Muscle layer of colon (tissue), 2 donors: ENCODE data around the gene ARID5A.

Source experiments
- H3K27ac ChIP-seq: one replicate; pipeline ENCODE4 v1.7.0; 2013; ENCODE audit warnings: low read depth, mild to moderate bottlenecking, low read length, moderate library complexity
- H3K27me3 ChIP-seq, 2 donors: one replicate each; pipeline ENCODE4 v1.7.0; 2013; ENCODE audit warnings: low read length in 2 of 2, mild to moderate bottlenecking in 2 of 2; ENCODE audit not compliant: insufficient read depth in 2 of 2, control insufficient read depth in 1 of 2
- H3K36me3 ChIP-seq: one replicate; pipeline ENCODE4 v1.7.0; 2013; ENCODE audit warnings: mild to moderate bottlenecking, low read length; ENCODE audit not compliant: insufficient read depth
- H3K4me1 ChIP-seq: one replicate; pipeline ENCODE4 v1.7.0; 2013; ENCODE audit warnings: mild to moderate bottlenecking, low read length; ENCODE audit not compliant: insufficient read depth
- H3K4me3 ChIP-seq, 2 donors: one replicate each; pipeline ENCODE4 v1.7.0; 2013; ENCODE audit warnings: low read length in 2 of 2, low read depth in 1 of 2, mild to moderate bottlenecking in 1 of 2, moderate library complexity in 1 of 2
- H3K9ac ChIP-seq: one replicate; pipeline ENCODE4 v1.7.0; 2013; ENCODE audit warnings: low read length
- H3K9me3 ChIP-seq: one replicate; pipeline ENCODE4 v1.7.0; 2013; ENCODE audit warnings: mild to moderate bottlenecking, low read length
- donor health status: abdominal sarcoma.
- donor health status: Adenocarcinoma of cecum.

ARID5A gene

DNA sequence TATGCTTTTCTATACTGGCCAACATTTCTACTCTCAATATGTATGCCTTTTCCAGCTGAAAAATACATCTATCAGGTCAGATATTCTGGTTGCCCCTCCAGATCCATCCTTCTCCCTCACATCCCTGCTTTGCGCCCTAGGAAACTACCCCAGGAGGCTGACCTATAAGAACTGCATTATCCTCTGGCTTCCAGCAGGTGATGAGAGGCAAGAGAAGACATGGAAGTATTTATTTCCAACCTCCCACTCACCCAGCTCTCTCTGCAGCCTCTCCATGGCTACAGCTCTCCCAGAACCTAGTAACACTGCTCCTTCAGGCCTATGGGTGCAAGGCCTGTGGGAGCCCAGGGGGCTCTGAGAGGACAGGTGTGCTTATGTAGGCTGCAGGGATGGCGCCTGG is 42.9 kb downstream of the ARID5A start:
- peaks cover 7% of the 10 kb centered on the region for H3K36me3 ChIP-seq
- H3K27me3 ChIP-seq = no peaks in the 10 kb centered on the region
- no peak overlapping the region for H3K4me3 ChIP-seq
- H3K4me1 ChIP-seq = no peaks in the 10 kb centered on the region
- no peak overlapping the region for H3K9ac ChIP-seq
- no peak overlapping the region for H3K27ac ChIP-seq
- no peaks in the 10 kb centered on the region for H3K9me3 ChIP-seq

GRCh38 chr2:96580771-96581170 is 44.2 kb downstream of the ARID5A start:
- H3K4me1 ChIP-seq = no peaks in the 10 kb centered on the region
- no peaks in the 10 kb centered on the region for H3K27me3 ChIP-seq
- no peak overlapping the region for H3K27ac ChIP-seq
- H3K36me3 ChIP-seq = peaks cover 9% of the 10 kb centered on the region
- H3K4me3 ChIP-seq = no peak overlapping the region
- H3K9me3 ChIP-seq = no peaks in the 10 kb centered on the region
- H3K9ac ChIP-seq = no peak overlapping the region

- Histone ChIP-seq H3K9me3 (no peaks in the 10 kb centered on the region), H3K4me1 (no peaks in the 10 kb centered on the region), H3K27ac (no peak overlapping the region), H3K9ac (no peak overlapping the region), H3K36me3 (peaks cover 9% of the 10 kb centered on the region), H3K4me3 (no peak overlapping the region), H3K27me3 (no peaks in the 10 kb centered on the region)
Observed at GRCh38 chr2:96584017-96584416, 47.5 kb downstream of the ARID5A start.

GRCh38 chr2:96587843-96588242 is 51.3 kb downstream of the ARID5A start:
- Histone ChIP-seq H3K4me1 (no peaks in the 10 kb centered on the region), H3K4me3 (no peak overlapping the region), H3K9ac (no peak overlapping the region), H3K9me3 (no peaks in the 10 kb centered on the region), H3K36me3 (peaks cover 10% of the 10 kb centered on the region), H3K27ac (no peak overlapping the region), H3K27me3 (no peaks in the 10 kb centered on the region)

DNA sequence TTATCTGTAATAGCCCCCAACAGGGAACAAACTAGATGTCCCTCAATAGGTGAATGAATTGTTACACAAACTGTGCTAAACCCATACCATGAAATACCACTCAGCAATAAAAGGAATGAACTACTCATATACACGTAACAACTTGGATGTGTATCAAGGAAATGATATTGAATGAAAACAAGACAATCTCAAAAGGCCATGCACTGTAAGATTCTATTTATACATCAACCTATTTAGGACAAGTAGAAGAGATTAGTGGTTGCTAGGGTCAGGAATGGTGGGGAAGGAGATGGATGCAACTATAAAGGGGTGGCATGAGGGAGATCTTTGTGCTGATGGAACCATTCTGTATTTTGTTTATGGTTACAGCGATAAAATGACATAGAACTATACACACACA is 54.5 kb downstream of the ARID5A start:
- no peaks in the 10 kb centered on the region for H3K27me3 ChIP-seq
- no peak overlapping the region for H3K4me3 ChIP-seq
- peaks cover 30% of the 10 kb centered on the region for H3K36me3 ChIP-seq
- H3K9ac ChIP-seq = no peak overlapping the region
- no peaks in the 10 kb centered on the region for H3K9me3 ChIP-seq
- H3K27ac ChIP-seq = no peak overlapping the region
- H3K4me1 ChIP-seq = no peaks in the 10 kb centered on the region

DNA sequence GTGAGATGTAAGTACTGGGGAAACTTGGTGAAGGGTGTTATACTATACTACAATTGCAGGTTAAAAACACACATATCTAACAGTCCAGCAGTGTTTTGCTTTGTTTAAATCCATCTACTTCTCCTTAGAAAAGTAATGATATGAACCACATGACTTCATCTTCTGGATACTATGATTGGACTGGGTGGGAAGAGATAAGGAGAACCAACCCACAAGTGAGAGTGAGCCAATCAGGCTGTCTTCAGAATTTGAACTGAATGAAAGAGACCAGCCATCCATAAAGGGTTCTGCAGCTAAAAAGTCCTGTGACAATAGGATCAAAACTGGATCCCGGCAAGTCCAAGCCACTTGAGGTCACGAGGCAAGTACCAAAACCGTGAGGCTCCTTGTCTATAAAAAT is 54.9 kb downstream of the ARID5A start:
- Histone ChIP-seq H3K4me3 (no peak overlapping the region), H3K36me3 (peaks cover 35% of the 10 kb centered on the region), H3K4me1 (no peaks in the 10 kb centered on the region), H3K27me3 (no peaks in the 10 kb centered on the region), H3K9me3 (no peaks in the 10 kb centered on the region), H3K27ac (no peak overlapping the region), H3K9ac (no peak overlapping the region)

DNA sequence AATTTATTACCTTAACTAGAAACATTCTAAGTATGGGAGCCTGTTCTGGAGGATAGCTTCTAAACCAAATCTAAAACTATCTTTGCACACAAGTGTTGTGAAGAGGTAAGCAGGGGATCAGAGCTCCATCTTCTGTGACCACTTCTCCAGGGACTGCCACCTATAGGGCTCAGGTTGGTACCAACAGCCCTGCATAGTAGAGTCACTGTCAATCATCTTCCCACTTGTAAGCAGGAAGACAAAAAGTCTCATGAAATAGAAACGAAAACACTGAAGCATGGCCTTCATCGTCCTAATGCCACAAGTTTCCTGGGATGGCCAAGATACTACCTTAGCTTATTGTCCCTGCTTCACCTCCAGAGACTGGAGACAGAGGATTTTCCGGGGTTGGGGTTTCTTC is 57.7 kb downstream of the ARID5A start:
- H3K9ac ChIP-seq = no peak overlapping the region
- no peak overlapping the region for H3K4me3 ChIP-seq
- no peaks in the 10 kb centered on the region for H3K27me3 ChIP-seq
- no peaks in the 10 kb centered on the region for H3K9me3 ChIP-seq
- H3K36me3 ChIP-seq = peaks cover 48% of the 10 kb centered on the region
- no peak overlapping the region for H3K27ac ChIP-seq
- no peaks in the 10 kb centered on the region for H3K4me1 ChIP-seq

DNA sequence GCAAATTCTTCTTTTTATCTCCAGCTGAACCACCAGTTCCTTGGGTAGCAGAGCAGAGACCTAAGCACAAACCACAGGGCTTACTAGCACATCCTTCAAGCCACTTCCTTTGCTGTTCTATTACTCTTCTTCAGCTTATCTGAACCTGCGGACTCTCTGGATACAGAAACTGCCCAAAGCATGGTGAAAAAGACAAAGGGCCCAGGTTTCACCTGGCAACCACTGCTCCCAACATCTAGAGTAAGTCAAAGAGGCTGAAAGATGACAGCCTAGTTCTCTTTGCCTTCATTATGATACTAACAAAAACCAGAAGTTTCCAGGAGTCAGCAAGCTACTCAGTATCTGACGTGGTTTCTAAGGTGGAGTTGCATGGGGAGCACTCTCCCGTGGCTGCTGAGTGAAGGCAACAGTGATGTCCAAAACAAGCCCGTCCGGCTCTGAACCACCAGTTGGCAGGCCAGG is 58.2 kb downstream of the ARID5A start:
- Histone ChIP-seq H3K36me3 (peaks cover 50% of the 10 kb centered on the region), H3K9me3 (no peaks in the 10 kb centered on the region), H3K27ac (no peak overlapping the region), H3K9ac (no peak overlapping the region), H3K4me3 (no peak overlapping the region), H3K27me3 (no peaks in the 10 kb centered on the region), H3K4me1 (no peaks in the 10 kb centered on the region)

- H3K4me3 ChIP-seq = no peak overlapping the region
- no peaks in the 10 kb centered on the region for H3K9me3 ChIP-seq
- H3K9ac ChIP-seq = no peak overlapping the region
- no peak overlapping the region for H3K27ac ChIP-seq
- peaks cover 65% of the 10 kb centered on the region for H3K36me3 ChIP-seq
- H3K4me1 ChIP-seq = no peaks in the 10 kb centered on the region
- no peaks in the 10 kb centered on the region for H3K27me3 ChIP-seq
Observed at GRCh38 chr2:96596596-96596995, 60.0 kb downstream of the ARID5A start.

DNA sequence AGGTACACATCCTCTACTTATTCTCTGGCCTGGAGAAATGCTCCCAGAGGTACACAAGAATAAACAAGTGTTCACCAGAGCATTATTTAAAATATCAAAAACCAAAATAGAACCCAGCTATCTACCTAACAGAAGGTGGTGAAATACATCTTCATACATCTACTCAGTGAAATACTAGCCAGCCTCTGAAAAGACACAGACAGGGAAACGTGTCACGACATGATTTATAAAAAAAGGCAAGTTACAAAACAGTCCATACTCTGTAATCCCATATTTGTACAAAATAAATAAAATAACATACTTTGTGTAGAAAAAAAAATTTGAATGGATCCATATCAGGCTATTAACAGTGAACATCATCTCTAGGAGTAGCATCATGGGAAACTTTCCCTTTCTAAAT is 63.4 kb downstream of the ARID5A start:
- peaks cover 74% of the 10 kb centered on the region for H3K36me3 ChIP-seq
- no peaks in the 10 kb centered on the region for H3K4me1 ChIP-seq
- H3K4me3 ChIP-seq = no peak overlapping the region
- no peak overlapping the region for H3K9ac ChIP-seq
- H3K9me3 ChIP-seq = no peaks in the 10 kb centered on the region
- no peaks in the 10 kb centered on the region for H3K27me3 ChIP-seq
- H3K27ac ChIP-seq = no peak overlapping the region

- Histone ChIP-seq H3K9ac (no peak overlapping the region), H3K27me3 (no peaks in the 10 kb centered on the region), H3K36me3 (peaks cover 77% of the 10 kb centered on the region), H3K9me3 (no peaks in the 10 kb centered on the region), H3K4me3 (no peak overlapping the region), H3K4me1 (no peaks in the 10 kb centered on the region), H3K27ac (no peak overlapping the region)
Observed at GRCh38 chr2:96601382-96602292, 65.1 kb downstream of the ARID5A start.
